HG03457 (cell line): Measurements from ENCODE around the gene CHST3.
"Not testable (repeated sequence)": the region's sequence is repeated elsewhere in the genome, so short reads cannot be mapped to it uniquely, and the experiment has no call there.

Experiments used
- ATAC-seq: cut with Tn5 transposase; IDR thresholded peaks from one replicate; pipeline ENCODE4 v1.9.1; 2021; ENCODE audit warnings: moderate number of reproducible peaks; ENCODE audit not compliant: unreplicated experiment

CHST3 gene

GRCh38 chr10:72027498-72027897 lies 63.3 kb downstream of the CHST3 start:
- ATAC-seq = no peak

GRCh38 chr10:72029414-72029813 lies 65.2 kb downstream of the CHST3 start:
- no peak for ATAC-seq

GRCh38 chr10:72030762-72031543 lies 66.8 kb downstream of the CHST3 start:
- no peak for ATAC-seq

- ATAC-seq = no peak
Observed at GRCh38 chr10:72031706-72032105, 67.5 kb downstream of the CHST3 start.

- not testable (repeated sequence) for ATAC-seq
Observed at GRCh38 chr10:72032409-72033162, 68.4 kb downstream of the CHST3 start.

- ATAC-seq = no peak
Observed at GRCh38 chr10:72034040-72034499, 69.9 kb downstream of the CHST3 start.

- no peak for ATAC-seq
Observed at GRCh38 chr10:72034761-72035160, 70.6 kb downstream of the CHST3 start.

GRCh38 chr10:72035252-72035887 lies 71.2 kb downstream of the CHST3 start:
- ATAC-seq = no peak

GRCh38 chr10:72037266-72037665 lies 73.1 kb downstream of the CHST3 start:
- no peak for ATAC-seq

- no peak for ATAC-seq
Observed at GRCh38 chr10:72037811-72038210, 73.6 kb downstream of the CHST3 start.

- ATAC-seq = no peak
Observed at GRCh38 chr10:72038458-72039001, 74.3 kb downstream of the CHST3 start.

GRCh38 chr10:72039377-72039776 lies 75.2 kb downstream of the CHST3 start:
- no peak for ATAC-seq

GRCh38 chr10:72041491-72041890 lies 77.3 kb downstream of the CHST3 start:
- no peak for ATAC-seq

- no peak for ATAC-seq
Observed at GRCh38 chr10:72043016-72043834, 79.0 kb downstream of the CHST3 start.

GRCh38 chr10:72044417-72045041 lies 80.3 kb downstream of the CHST3 start:
- no peak for ATAC-seq

- no peak for ATAC-seq
Observed at GRCh38 chr10:72045586-72045985, 81.4 kb downstream of the CHST3 start.

- ATAC-seq = no peak
Observed at GRCh38 chr10:72048450-72049124, 84.4 kb downstream of the CHST3 start.

GRCh38 chr10:72049472-72049871 lies 85.3 kb downstream of the CHST3 start:
- ATAC-seq = no peak

GRCh38 chr10:72049969-72050781 lies 86.0 kb downstream of the CHST3 start:
- no peak for ATAC-seq
